PC-3 (cell line): ENCODE measurements around the gene LTBP1. TPM values are rescaled to one million over a fixed set of nuclear protein-coding genes. Genes with fewer than 3 reads are reported as not detected.
"Not testable (repeated sequence)": the region's sequence is repeated elsewhere in the genome, so short reads cannot be mapped to it uniquely, and the experiment has no call there.

Experiments used
- ATAC-seq: fragments of 200-7000 bp; cut with Tn5 transposase; 2 replicates; pipeline ENCODE4 v1.9.1; 2020; ENCODE audit warnings: mild to moderate bottlenecking, moderate library complexity
- BruUV-seq: library from RNA; stranded (reverse); fragments of 400-500 nt; replicated peaks from 2 replicates; lab custom pipeline; 2021; lab: Mats Ljungman, UMichigan
- CTCF ChIA-PET: fragments of 300-600 bp; sonication (Branson Sonifier 250); formaldehyde crosslinking; loops from one replicate; lab custom pipeline; 2022; ENCODE audit warnings: antibody characterized with exemption; lab: Charles Lee
- POLR2A ChIA-PET: fragments of 300-600 bp; sonication (Branson Sonifier 250); formaldehyde crosslinking; loops from one replicate; lab custom pipeline; 2022; ENCODE audit warnings: antibody characterized with exemption; ENCODE audit not compliant: unreplicated experiment; lab: Charles Lee
- DNase-seq: peaks from one replicate; pipeline ENCODE4 v3.0.0-alpha.2; 2015
- H2AFZ ChIP-seq: fragments of 300-600 bp; sonication (generic); 2 replicates; pipeline ENCODE4 v1.6.0; 2016; ENCODE audit warnings: antibody characterized with exemption, low read length
- H3F3A ChIP-seq: fragments of 300-600 bp; sonication (generic); one replicate; pipeline ENCODE4 v1.6.0; 2017; ENCODE audit warnings: antibody characterized with exemption, low read length, control low read depth, mild to moderate bottlenecking; ENCODE audit not compliant: unreplicated experiment
- H3K27ac ChIP-seq: fragments of 300-600 bp; sonication (generic); 2 replicates; pipeline ENCODE4 v1.5.1; 2016; ENCODE audit warnings: mild to moderate bottlenecking, low read length
- H3K27me3 ChIP-seq: fragments of 300-600 bp; sonication (generic); 2 replicates; pipeline ENCODE4 v1.6.1; 2016; ENCODE audit warnings: low read length, mixed read lengths
- H3K36me3 ChIP-seq: fragments of 300-600 bp; sonication (generic); 2 replicates; pipeline ENCODE4 v1.6.1; 2016; ENCODE audit warnings: low read depth, mixed run types, low read length, mixed read lengths
- H3K4me1 ChIP-seq: fragments of 300-600 bp; sonication (generic); 2 replicates; pipeline ENCODE4 v1.5.1; 2016; ENCODE audit warnings: low read length; ENCODE audit not compliant: insufficient read depth
- H3K4me2 ChIP-seq: fragments of 300-600 bp; sonication (generic); 2 replicates; pipeline ENCODE4 v1.6.0; 2016; ENCODE audit warnings: low read length
- H3K4me3 ChIP-seq: fragments of 300-600 bp; sonication (generic); 2 replicates; pipeline ENCODE4 v1.5.1; 2016; ENCODE audit warnings: mild to moderate bottlenecking, low read length, mixed read lengths
- H3K79me2 ChIP-seq: fragments of 300-600 bp; sonication (generic); 2 replicates; pipeline ENCODE4 v1.6.1; 2017; ENCODE audit warnings: low read length, mixed read lengths
- H3K9ac ChIP-seq: fragments of 300-600 bp; sonication (generic); 2 replicates; pipeline ENCODE4 v1.6.0; 2016; ENCODE audit warnings: mild to moderate bottlenecking, low read length
- H3K9me2 ChIP-seq: fragments of 300-600 bp; sonication (generic); replicated peaks from 2 replicates; pipeline ENCODE4 v1.6.1; 2016; ENCODE audit warnings: mixed run types, low read length, mixed read lengths
- H3K9me3 ChIP-seq: fragments of 300-600 bp; sonication (generic); 2 replicates; pipeline ENCODE4 v1.6.1; 2016; ENCODE audit warnings: low read length, mixed read lengths
- H4K20me1 ChIP-seq: fragments of 300-600 bp; sonication (generic); 2 replicates; pipeline ENCODE4 v1.6.1; 2016; ENCODE audit warnings: low read length, mixed read lengths
- EZH2 ChIP-seq: fragments of 300-600 bp; sonication (generic); IDR thresholded peaks from one replicate; pipeline ENCODE4 v1.6.1; 2017; ENCODE audit warnings: antibody characterized with exemption, mild to moderate bottlenecking, low read length; ENCODE audit not compliant: unreplicated experiment
- EZH2phosphoT487 ChIP-seq: fragments of 300-600 bp; sonication (generic); IDR thresholded peaks from 2 replicates; pipeline ENCODE4 v1.6.1; 2018; ENCODE audit warnings: mild to moderate bottlenecking, antibody characterized with exemption, low read length, borderline replicate concordance
- intact Hi-C: fragments of 100-400 bp; cut with micrococcal nuclease; formaldehyde crosslinking; loops from 2 replicates; pipeline ENCODE4 v1.9.0; 2023
- total RNA-seq: library from RNA; depleted of rRNA; stranded (reverse); fragments of >200 nt; gene quantifications from 2 replicates; pipeline ENCODE4 v1.2.3, GENCODE V29; 2014
- TF ChIP-seq, protein P1 (sequence below): fragments of 300-600 bp; sonication (generic); conservative IDR thresholded peaks from 2 replicates; pipeline ENCODE4 v1.5.1; 2017; ENCODE audit warnings: antibody characterized with exemption, low read depth, mild to moderate bottlenecking, low read length

The LTBP1 gene
- total RNA-seq, 1 experiment from 2014 or later, result 45.9 TPM

DNA sequence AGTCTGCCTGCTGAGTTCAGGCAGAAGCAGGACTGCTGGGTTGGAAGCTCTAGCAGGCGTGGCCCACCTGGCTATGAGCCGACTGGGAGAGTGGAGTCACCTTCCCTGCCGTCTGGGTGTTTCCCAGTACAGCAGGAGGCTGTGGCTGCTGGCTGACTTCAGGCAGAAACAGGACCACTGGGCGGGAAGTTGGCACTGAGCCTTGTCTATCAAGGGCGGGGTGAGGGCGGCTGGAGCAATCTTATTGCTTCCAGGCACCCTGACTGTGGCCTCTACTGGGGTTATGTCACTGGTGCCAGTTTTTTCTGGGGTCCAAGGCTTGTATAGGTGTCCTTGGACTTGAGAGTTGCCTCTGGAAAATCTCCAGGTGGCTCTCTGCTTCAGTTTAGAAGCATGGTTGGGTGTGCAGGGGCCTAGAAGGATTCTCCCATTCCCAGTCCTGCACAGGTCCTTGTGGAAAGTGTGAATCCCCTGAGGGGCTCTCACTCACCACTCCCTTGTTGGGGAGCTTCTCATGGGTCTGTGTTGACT lies 30.5 kb downstream of the LTBP1 start:
- TF ChIP-seq EZH2 (no peak), EZH2phosphoT487 (no peak)
- POLR2A ChIA-PET, result interaction anchor here (0.7 kb wide), 1 partner anchor 46 kb away, joined by 3 read pairs; no protein-coding TSS in a partner anchor
- H3K4me3 ChIP-seq, result no peak overlapping the region
- CTCF ChIA-PET, result no interaction called here
- no peaks in the 10 kb centered on the region for H3K9me3 ChIP-seq
- peak; percentile 95 for DNase-seq
- peaks cover 15% of the 10 kb centered on the region for H3K4me1 ChIP-seq
- H3F3A ChIP-seq, result no peaks in the 10 kb centered on the region
- no peaks in the 10 kb centered on the region for H3K27me3 ChIP-seq
- ATAC-seq, result peak; percentile 100
- BruUV-seq, result no TSS peak
- peak overlapping the region; percentile 28; the same call in 1 of the 2 replicates for H2AFZ ChIP-seq
- intact Hi-C loops, result loop anchor here (5.0 kb wide), 1 partner anchor 35 kb away; no protein-coding TSS in a partner anchor
- H3K4me2 ChIP-seq, result peak overlapping the region; percentile 56
- H3K9ac ChIP-seq, result no peak overlapping the region
- H3K9me2 ChIP-seq, result no peaks in the 10 kb centered on the region
- no peaks in the 10 kb centered on the region for H3K36me3 ChIP-seq
- peak overlapping the region; percentile 7; the same call in 1 of the 2 replicates for H3K27ac ChIP-seq
- H4K20me1 ChIP-seq, result no peaks in the 10 kb centered on the region
- no peaks in the 10 kb centered on the region for H3K79me2 ChIP-seq

DNA sequence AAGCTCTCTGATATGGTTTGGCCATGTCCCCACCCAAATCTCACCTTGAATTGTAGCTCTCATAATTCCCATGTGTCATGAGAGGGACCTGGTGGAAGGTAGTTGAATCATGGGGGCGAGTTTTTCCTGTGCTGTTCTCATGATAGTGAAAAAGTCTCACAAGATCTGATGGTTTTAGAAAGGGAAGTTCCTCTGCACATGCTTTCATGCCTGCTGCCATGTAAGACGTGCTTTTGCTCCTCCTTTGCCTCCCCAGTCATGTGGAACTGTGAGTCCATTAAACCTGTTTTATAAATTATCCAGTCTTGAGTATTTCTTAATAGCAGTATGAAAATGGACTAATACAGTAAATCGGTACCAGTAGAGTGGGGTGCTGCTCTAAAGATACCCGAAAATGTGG lies 34.9 kb downstream of the LTBP1 start:
- DNase-seq (no peak), ATAC-seq (no peak)
- BruUV-seq, result no TSS peak
- TF ChIP-seq, protein P1, sequence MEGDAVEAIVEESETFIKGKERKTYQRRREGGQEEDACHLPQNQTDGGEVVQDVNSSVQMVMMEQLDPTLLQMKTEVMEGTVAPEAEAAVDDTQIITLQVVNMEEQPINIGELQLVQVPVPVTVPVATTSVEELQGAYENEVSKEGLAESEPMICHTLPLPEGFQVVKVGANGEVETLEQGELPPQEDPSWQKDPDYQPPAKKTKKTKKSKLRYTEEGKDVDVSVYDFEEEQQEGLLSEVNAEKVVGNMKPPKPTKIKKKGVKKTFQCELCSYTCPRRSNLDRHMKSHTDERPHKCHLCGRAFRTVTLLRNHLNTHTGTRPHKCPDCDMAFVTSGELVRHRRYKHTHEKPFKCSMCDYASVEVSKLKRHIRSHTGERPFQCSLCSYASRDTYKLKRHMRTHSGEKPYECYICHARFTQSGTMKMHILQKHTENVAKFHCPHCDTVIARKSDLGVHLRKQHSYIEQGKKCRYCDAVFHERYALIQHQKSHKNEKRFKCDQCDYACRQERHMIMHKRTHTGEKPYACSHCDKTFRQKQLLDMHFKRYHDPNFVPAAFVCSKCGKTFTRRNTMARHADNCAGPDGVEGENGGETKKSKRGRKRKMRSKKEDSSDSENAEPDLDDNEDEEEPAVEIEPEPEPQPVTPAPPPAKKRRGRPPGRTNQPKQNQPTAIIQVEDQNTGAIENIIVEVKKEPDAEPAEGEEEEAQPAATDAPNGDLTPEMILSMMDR, result no peak
- TF ChIP-seq EZH2 (no peak), EZH2phosphoT487 (no peak)
- intact Hi-C loops, result no loop called here
- Histone ChIP-seq H3K79me2 (no peaks in the 10 kb centered on the region), H3K9ac (no peak overlapping the region), H3K9me3 (no peaks in the 10 kb centered on the region), H3K9me2 (no peaks in the 10 kb centered on the region), H3K27me3 (no peaks in the 10 kb centered on the region), H2AFZ (no peak overlapping the region), H4K20me1 (no peaks in the 10 kb centered on the region), H3K27ac (no peak overlapping the region), H3F3A (no peaks in the 10 kb centered on the region), H3K4me2 (no peak overlapping the region), H3K36me3 (no peaks in the 10 kb centered on the region), H3K4me1 (peaks cover 11% of the 10 kb centered on the region), H3K4me3 (no peak overlapping the region)
- ChIA-PET POLR2A (interaction anchor here (0.6 kb wide), 1 partner anchor 10 kb away, joined by 4 read pairs; no protein-coding TSS in a partner anchor), CTCF (no interaction called here)

DNA sequence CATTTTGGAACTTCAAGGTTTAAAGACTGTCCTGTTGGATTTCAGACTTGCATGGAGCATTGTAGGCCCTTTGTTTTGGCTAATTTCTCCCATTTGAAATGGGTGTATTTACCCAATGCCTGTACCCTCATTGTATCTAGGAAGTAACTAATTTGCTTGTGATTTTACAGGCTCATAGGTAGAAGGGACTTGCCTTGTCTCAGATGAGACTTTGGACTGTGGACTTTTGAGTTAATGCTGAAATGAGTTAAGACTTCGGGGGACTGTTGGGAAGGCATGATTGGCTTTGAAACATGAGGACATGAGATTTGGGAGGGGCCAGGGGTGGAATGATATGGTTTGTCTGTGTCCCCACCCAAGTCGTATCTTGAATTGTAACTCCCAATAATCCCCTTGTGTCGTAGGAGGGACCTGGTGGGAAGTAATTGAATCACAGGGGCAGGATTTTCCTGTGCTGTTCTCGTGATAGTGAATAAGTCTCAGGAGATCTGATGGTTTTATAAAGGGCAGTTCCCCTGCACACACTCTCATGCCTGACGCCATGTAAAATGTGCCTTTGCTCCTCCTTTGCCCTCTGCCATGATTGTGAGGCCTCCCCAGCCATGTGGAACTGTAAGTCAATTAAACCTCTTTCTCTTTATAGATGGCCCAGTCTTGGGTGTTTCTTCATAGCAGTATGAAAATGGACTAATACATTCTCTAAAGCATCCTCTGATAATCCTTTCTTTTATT lies 36.6 kb downstream of the LTBP1 start:
- H3K9me2 ChIP-seq, DNase-seq, H2AFZ ChIP-seq, ATAC-seq, BruUV-seq, H3K4me2 ChIP-seq, H3K9ac ChIP-seq, H3K27ac ChIP-seq, CTCF ChIA-PET, POLR2A ChIA-PET, H4K20me1 ChIP-seq, intact Hi-C loops, H3K27me3 ChIP-seq, H3K4me1 ChIP-seq, H3F3A ChIP-seq, H3K36me3 ChIP-seq, H3K9me3 ChIP-seq, H3K4me3 ChIP-seq, H3K79me2 ChIP-seq: not testable (repeated sequence)
